ENCODE measurements around the gene PGC.

Gene PGC

DNA sequence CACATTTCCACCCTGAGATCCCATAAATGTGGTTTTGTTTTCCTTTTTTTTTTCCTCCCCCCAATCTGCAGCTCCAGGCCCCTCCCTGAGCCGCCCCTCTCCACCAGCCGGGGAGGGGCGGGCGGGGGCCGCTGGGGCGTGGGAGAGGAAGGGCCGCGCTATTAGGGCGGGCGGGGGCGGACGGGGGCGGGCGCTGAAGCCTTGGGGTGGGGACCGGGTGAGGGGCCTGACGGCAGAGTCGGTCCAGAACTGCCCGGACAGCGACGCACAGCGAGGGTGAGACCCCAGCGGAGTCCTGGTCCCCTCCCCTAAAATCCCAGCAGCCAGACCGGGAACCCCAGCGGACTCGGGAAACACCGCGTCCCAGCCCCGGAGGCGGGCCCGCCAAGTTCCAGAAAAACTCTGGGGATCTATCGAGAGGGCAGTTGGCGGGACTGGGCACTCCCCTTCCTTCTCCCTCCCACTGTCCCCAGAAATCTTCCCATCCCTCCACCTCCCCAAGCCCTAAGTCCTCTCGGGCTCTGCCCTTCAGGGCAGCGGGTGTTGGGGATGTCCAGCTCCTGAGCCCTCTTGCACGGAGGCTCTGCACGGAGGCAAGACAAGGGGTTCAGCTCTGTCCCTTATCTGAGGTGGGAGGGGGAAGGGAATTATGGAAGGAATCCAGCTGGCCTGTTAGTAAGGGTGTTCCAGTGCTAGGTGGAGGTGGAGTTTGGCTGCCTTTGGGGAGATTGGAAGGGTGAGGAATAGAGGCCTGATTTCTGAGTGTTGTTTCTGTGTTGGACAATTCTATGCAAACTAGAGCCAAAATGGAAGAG lies 33.6 kb upstream of the PGC start, which contains the start of gene PRICKLE4:
Gene PRICKLE4 (plus strand): TSS at position 232 of the 815 bp plus-strand sequence. CDS start 2,692 bp downstream, outside the sequence.
- no peak for DNase-seq (ENCODE audit: extremely low spot score)
- ChIA-PET POLR2A (interaction anchor here (0.9 to 1.2 kb wide), 2 partner anchors 17 to 46 kb away, joined by 3 to 4 read pairs; no protein-coding TSS in a partner anchor), CTCF (interaction anchor here (0.6 to 1.9 kb wide), 5 partner anchors 76 to 445 kb away, joined by 3 to 8 read pairs (median 3); no protein-coding TSS in a partner anchor)
- TF ChIP-seq L3MBTL2 (conservative IDR thresholded peaks at IDR 0.05) (no peak), NFRKB (IDR thresholded peaks at IDR 0.05) (no peak), SUZ12 (IDR thresholded peaks at IDR 0.05) (no peak), TARDBP (IDR thresholded peaks at IDR 0.05) (no peak), CTBP1 (IDR thresholded peaks at IDR 0.05; ENCODE audit: borderline replicate concordance) (no peak), FOXA1 (IDR thresholded peaks at IDR 0.05) (no peak)

DNA sequence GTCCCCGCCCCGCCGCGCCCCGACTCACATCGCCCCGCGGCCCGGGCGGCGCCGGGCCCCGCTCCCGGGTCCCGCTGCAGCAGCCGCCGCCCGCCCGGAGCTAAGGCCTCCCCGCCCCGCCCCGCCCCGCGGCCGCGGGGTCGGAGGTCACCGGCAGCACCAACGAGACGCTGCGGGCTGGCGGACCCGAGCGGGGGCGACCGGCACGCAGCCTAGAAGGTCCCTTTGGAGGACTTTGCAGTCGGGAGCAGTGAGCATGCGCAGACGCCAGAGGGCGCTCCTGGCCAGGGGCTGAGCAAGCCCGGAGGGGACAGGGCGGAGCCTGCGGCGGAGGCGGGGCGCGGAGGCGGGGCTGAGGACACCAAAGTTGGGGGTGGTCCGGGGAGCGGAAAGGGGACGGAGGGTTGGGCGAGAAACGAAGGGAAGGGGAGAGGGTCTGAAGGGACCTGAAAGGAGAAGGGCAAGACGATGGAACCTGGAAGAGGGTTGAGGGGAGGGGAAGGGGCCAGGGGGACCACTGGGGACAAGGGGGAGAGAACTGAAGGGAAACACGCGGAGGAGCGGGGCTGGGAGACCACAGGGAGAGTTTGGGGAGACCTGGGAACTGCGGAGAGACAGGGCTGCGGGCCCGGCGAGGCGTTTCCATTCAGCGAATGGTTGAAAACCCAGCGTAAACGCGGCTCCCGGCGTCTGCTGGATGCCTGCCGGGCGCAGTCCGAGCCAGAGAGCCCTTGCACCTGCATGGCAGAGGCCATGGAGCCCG lies 32.8 kb upstream of the PGC start, which contains the start of gene FRS3:
Gene FRS3 (minus strand): TSS at position 113 of the 763 bp plus-strand sequence. CDS start 2,913 bp downstream, outside the sequence.
- ChIA-PET CTCF (interaction anchor here (0.6 to 1.0 kb wide), 2 partner anchors 71 to 446 kb away, joined by 3 read pairs; no protein-coding TSS in a partner anchor), POLR2A (interaction anchor here (0.6 to 0.9 kb wide), 2 partner anchors 45 to 77 kb away, joined by 3 to 4 read pairs; no protein-coding TSS in a partner anchor)
- DNase-seq (ENCODE audit: extremely low spot score) = peak; percentile 96
- TF ChIP-seq L3MBTL2 (conservative IDR thresholded peaks at IDR 0.05) (no peak), SUZ12 (IDR thresholded peaks at IDR 0.05) (no peak), ARNT (IDR thresholded peaks at IDR 0.05) (peak; percentile 58; the same call in 1 of the 2 replicates), FOXM1 (IDR thresholded peaks at IDR 0.05; ENCODE audit: borderline replicate concordance) (peak; percentile 34; the same call in 1 of the 2 replicates)

DNA sequence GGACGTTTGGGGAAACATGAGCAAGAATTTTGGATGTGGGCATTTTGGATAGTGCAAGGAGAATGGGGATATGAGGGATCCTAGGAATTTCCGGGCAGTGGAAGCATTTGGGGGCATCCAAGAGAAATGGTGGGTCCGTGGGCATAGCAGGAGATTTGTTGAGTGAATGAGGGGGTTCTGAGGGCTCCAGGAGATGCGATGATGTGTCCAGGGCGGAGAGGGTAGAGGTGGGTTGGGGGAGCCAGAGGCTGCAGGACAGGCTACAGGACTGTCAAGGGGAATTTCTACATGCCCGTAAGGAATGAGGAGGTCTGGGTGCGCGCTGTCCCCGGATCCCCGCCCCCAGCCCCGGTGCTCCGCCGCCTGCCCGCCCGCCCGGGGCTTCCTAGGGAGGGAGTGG lies 32.1 kb upstream of the PGC start:
- no peak for DNase-seq (ENCODE audit: extremely low spot score)
- POLR2A ChIA-PET = no interaction called here
- CTCF ChIA-PET = interaction anchor here (1.0 kb wide), 1 partner anchor 71 kb away, joined by 3 read pairs; no protein-coding TSS in a partner anchor
- no peak for TF ChIP-seq FOXK2 (IDR thresholded peaks at IDR 0.05)
- TF ChIP-seq HDGF (IDR thresholded peaks at IDR 0.05; ENCODE audit: borderline replicate concordance) = no peak
- TF ChIP-seq CTBP1 (IDR thresholded peaks at IDR 0.05; ENCODE audit: borderline replicate concordance) = no peak
- no peak for TF ChIP-seq ELF4 (IDR thresholded peaks at IDR 0.05)
- TF ChIP-seq FOXM1 (IDR thresholded peaks at IDR 0.05; ENCODE audit: borderline replicate concordance) = no peak
- TF ChIP-seq FOXA1 (IDR thresholded peaks at IDR 0.05) = no peak
- no peak for TF ChIP-seq TARDBP (IDR thresholded peaks at IDR 0.05)
- no peak for TF ChIP-seq SUZ12 (IDR thresholded peaks at IDR 0.05)
- TF ChIP-seq ARNT (IDR thresholded peaks at IDR 0.05) = no peak
- TF ChIP-seq BHLHE40 (IDR thresholded peaks at IDR 0.05; ENCODE audit: borderline replicate concordance) = no peak
- no peak for TF ChIP-seq LEF1 (IDR thresholded peaks at IDR 0.05; ENCODE audit: borderline replicate concordance)
- no peak for TF ChIP-seq NFRKB (IDR thresholded peaks at IDR 0.05)
- no peak for TF ChIP-seq L3MBTL2 (conservative IDR thresholded peaks at IDR 0.05)
- no peak for TF ChIP-seq ZNF384 (IDR thresholded peaks at IDR 0.05)
- TF ChIP-seq, protein P1, sequence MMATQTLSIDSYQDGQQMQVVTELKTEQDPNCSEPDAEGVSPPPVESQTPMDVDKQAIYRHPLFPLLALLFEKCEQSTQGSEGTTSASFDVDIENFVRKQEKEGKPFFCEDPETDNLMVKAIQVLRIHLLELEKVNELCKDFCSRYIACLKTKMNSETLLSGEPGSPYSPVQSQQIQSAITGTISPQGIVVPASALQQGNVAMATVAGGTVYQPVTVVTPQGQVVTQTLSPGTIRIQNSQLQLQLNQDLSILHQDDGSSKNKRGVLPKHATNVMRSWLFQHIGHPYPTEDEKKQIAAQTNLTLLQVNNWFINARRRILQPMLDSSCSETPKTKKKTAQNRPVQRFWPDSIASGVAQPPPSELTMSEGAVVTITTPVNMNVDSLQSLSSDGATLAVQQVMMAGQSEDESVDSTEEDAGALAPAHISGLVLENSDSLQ (IDR thresholded peaks at IDR 0.05) = no peak
- TF ChIP-seq SP1 (IDR thresholded peaks at IDR 0.05) = no peak

DNA sequence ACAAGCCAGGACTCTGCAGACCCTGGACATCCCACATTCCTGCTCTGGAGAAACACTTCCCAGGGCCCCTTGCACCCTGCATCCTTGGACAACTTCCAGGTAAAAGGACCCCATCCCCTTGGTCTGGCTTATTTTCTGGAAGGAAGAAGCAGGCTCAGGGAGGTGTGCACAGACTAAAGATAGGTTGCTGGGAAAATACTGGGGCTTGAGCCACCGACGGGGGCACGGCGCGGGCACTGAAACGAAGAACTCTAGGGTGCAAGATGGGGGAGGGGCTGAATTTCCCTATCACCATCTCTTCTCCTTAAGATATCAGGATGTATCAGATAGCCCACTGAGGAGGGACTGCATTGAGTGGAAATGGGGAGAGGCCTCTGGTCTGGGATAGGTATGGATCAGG lies 31.7 kb upstream of the PGC start:
- ChIA-PET CTCF (no interaction called here), POLR2A (no interaction called here)

DNA sequence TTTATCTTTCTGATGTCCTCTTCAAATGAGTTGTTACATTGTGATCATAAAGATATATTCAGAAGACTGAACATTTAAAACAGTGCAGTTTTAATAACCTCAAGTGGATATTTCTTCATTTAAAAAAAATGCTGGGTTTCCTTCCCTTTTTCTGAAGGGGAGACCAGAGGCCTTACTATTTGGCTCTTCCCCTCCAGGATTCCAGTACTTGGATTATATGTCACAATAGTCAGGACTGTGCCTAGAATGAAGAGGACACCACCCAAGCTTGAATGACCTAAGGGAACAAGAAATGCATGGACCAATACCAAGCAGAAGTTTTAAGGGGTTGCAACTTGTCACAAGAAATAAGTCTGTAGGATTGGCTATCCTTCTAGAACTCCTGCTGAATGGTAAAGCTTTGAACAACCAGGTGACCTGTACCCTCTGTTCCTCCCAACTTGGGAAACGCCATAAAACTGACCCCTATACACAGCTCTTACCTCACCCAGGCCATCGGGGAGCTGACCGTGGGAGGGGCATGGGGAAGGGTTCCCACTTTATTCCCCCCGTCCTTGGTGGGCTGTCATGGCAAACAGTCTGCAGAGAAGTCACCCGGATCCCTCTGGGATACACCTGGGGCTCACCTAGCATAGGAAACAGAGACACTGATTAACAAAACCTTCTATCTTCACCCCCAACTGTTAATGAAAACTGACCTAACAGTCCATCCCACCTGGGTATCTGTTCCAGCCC lies 30.5 kb upstream of the PGC start:
- no peak for TF ChIP-seq FOXK2 (IDR thresholded peaks at IDR 0.05)
- TF ChIP-seq BHLHE40 (IDR thresholded peaks at IDR 0.05; ENCODE audit: borderline replicate concordance) = no peak
- TF ChIP-seq SUZ12 (IDR thresholded peaks at IDR 0.05) = no peak
- TF ChIP-seq FOXM1 (IDR thresholded peaks at IDR 0.05; ENCODE audit: borderline replicate concordance) = no peak
- no peak for TF ChIP-seq TARDBP (IDR thresholded peaks at IDR 0.05)
- no peak for TF ChIP-seq L3MBTL2 (conservative IDR thresholded peaks at IDR 0.05)
- no peak for TF ChIP-seq CTBP1 (IDR thresholded peaks at IDR 0.05; ENCODE audit: borderline replicate concordance)
- TF ChIP-seq SP1 (IDR thresholded peaks at IDR 0.05) = no peak
- TF ChIP-seq NFRKB (IDR thresholded peaks at IDR 0.05) = no peak
- TF ChIP-seq ARNT (IDR thresholded peaks at IDR 0.05) = no peak
- ChIA-PET CTCF (interaction anchor here (0.8 kb wide), 1 partner anchor 253 kb away, joined by 3 read pairs; no protein-coding TSS in a partner anchor), POLR2A (no interaction called here)
- DNase-seq (ENCODE audit: extremely low spot score) = no peak

More for the DNA sequence above, 31.7 kb upstream of the PGC start:
- no peak for DNase-seq (ENCODE audit: extremely low spot score)
- TF ChIP-seq LEF1 (IDR thresholded peaks at IDR 0.05; ENCODE audit: borderline replicate concordance) (no peak), ELF4 (IDR thresholded peaks at IDR 0.05) (no peak), HDGF (IDR thresholded peaks at IDR 0.05; ENCODE audit: borderline replicate concordance) (no peak), SP1 (IDR thresholded peaks at IDR 0.05) (no peak), BHLHE40 (IDR thresholded peaks at IDR 0.05; ENCODE audit: borderline replicate concordance) (no peak), NFRKB (IDR thresholded peaks at IDR 0.05) (no peak), CTBP1 (IDR thresholded peaks at IDR 0.05; ENCODE audit: borderline replicate concordance) (no peak), FOXA1 (IDR thresholded peaks at IDR 0.05) (no peak), ZNF384 (IDR thresholded peaks at IDR 0.05) (no peak), SUZ12 (IDR thresholded peaks at IDR 0.05) (no peak), TARDBP (IDR thresholded peaks at IDR 0.05) (no peak), ARNT (IDR thresholded peaks at IDR 0.05) (no peak), FOXK2 (IDR thresholded peaks at IDR 0.05) (no peak), FOXM1 (IDR thresholded peaks at IDR 0.05; ENCODE audit: borderline replicate concordance) (no peak)
